ENCODE measurements around the gene NPAS2. TPM values are rescaled to one million over a fixed set of nuclear protein-coding genes. Genes with fewer than 3 reads are reported as not detected.

The NPAS2 gene
- polyA plus RNA-seq, 1 donor (not counting 4 experiments of a cell fraction or from before 2014, with no cell fraction given): 17.7 TPM

GRCh38 chr2:100990166-100990565, 170.2 kb downstream of the NPAS2 start:
- FAIRE-seq (no peak), DNase-seq (ENCODE audit: low read depth, low spot score) (no peak)
- Histone ChIP-seq H3K4me2 (ENCODE audit: control insufficient read depth, extremely low read depth, insufficient read depth, low read depth, low read length) (no peak overlapping the region), H3K9me1 (ENCODE audit: control insufficient read depth, extremely low read depth, insufficient read depth, low read length) (no peaks in the 10 kb centered on the region), H3K9me3 (ENCODE audit: control insufficient read depth, low read depth, low read length) (no peaks in the 10 kb centered on the region), H3K4me1 (ENCODE audit: control insufficient read depth, extremely low read depth, insufficient read depth, low read length) (no peaks in the 10 kb centered on the region), H3K4me3 (ENCODE audit: control insufficient read depth in 2 of 3, extremely low read depth in 1 of 3, insufficient read depth in 2 of 3, low read depth in 1 of 3, low read length in 3 of 3) (no peak overlapping the region), H3K9ac (ENCODE audit: control insufficient read depth, extremely low read depth, insufficient read depth, low read length) (no peak overlapping the region), H4K20me1 (ENCODE audit: control insufficient read depth, extremely low read depth, insufficient read depth, low read length) (no peaks in the 10 kb centered on the region), H3K27me3 (ENCODE audit: control insufficient read depth, extremely low read depth, insufficient read depth, low read length) (no peaks in the 10 kb centered on the region), H2AFZ (ENCODE audit: control insufficient read depth, low read length) (no peak overlapping the region), H3K79me2 (ENCODE audit: control insufficient read depth, insufficient read depth, low read length) (no peaks in the 10 kb centered on the region), H3K27ac (ENCODE audit: control insufficient read depth, insufficient read depth, low read length) (no peak overlapping the region), H3K36me3 (ENCODE audit: control insufficient read depth in 2 of 2, extremely low read depth in 1 of 2, insufficient read depth in 2 of 2, low read length in 2 of 2) (peaks cover 2 to 39% of the 10 kb centered on the region in 2 experiments)
- dilution Hi-C loops (cut with MboI; ENCODE audit: extremely low pct_ligation_motif_present, low sequenced_read_pairs): no loop called here
- TF ChIP-seq, protein P1, sequence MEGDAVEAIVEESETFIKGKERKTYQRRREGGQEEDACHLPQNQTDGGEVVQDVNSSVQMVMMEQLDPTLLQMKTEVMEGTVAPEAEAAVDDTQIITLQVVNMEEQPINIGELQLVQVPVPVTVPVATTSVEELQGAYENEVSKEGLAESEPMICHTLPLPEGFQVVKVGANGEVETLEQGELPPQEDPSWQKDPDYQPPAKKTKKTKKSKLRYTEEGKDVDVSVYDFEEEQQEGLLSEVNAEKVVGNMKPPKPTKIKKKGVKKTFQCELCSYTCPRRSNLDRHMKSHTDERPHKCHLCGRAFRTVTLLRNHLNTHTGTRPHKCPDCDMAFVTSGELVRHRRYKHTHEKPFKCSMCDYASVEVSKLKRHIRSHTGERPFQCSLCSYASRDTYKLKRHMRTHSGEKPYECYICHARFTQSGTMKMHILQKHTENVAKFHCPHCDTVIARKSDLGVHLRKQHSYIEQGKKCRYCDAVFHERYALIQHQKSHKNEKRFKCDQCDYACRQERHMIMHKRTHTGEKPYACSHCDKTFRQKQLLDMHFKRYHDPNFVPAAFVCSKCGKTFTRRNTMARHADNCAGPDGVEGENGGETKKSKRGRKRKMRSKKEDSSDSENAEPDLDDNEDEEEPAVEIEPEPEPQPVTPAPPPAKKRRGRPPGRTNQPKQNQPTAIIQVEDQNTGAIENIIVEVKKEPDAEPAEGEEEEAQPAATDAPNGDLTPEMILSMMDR (optimal IDR thresholded peaks at IDR 0.05 in 1 of 3, IDR thresholded peaks at IDR 0.05 in 1 of 3, conservative IDR thresholded peaks at IDR 0.05 in 1 of 3; ENCODE audit: extremely low read depth in 1 of 3, insufficient read depth in 2 of 3, low read length in 3 of 3): no peak
- TF ChIP-seq EZH2 (IDR thresholded peaks at IDR 0.05; ENCODE audit: low read length): no peak

- Histone ChIP-seq H3K9me1 (ENCODE audit: control insufficient read depth, extremely low read depth, insufficient read depth, low read length) (no peaks in the 10 kb centered on the region), H3K4me2 (ENCODE audit: control insufficient read depth, extremely low read depth, insufficient read depth, low read depth, low read length) (no peak overlapping the region), H3K9ac (ENCODE audit: control insufficient read depth, extremely low read depth, insufficient read depth, low read length) (no peak overlapping the region), H3K27me3 (ENCODE audit: control insufficient read depth, extremely low read depth, insufficient read depth, low read length) (no peaks in the 10 kb centered on the region), H3K27ac (ENCODE audit: control insufficient read depth, insufficient read depth, low read length) (no peak overlapping the region), H3K4me1 (ENCODE audit: control insufficient read depth, extremely low read depth, insufficient read depth, low read length) (no peaks in the 10 kb centered on the region), H4K20me1 (ENCODE audit: control insufficient read depth, extremely low read depth, insufficient read depth, low read length) (no peaks in the 10 kb centered on the region), H3K79me2 (ENCODE audit: control insufficient read depth, insufficient read depth, low read length) (no peaks in the 10 kb centered on the region), H3K36me3 (ENCODE audit: control insufficient read depth in 2 of 2, extremely low read depth in 1 of 2, insufficient read depth in 2 of 2, low read length in 2 of 2) (peaks cover 2 to 40% of the 10 kb centered on the region in 2 experiments), H2AFZ (ENCODE audit: control insufficient read depth, low read length) (no peak overlapping the region), H3K4me3 (ENCODE audit: control insufficient read depth in 2 of 3, extremely low read depth in 1 of 3, insufficient read depth in 2 of 3, low read depth in 1 of 3, low read length in 3 of 3) (no peak overlapping the region), H3K9me3 (ENCODE audit: control insufficient read depth, low read depth, low read length) (no peaks in the 10 kb centered on the region)
- dilution Hi-C loops (cut with MboI; ENCODE audit: extremely low pct_ligation_motif_present, low sequenced_read_pairs): no loop called here
- no peak for TF ChIP-seq EZH2 (IDR thresholded peaks at IDR 0.05; ENCODE audit: low read length)
- TF ChIP-seq, protein P1 (optimal IDR thresholded peaks at IDR 0.05 in 1 of 3, IDR thresholded peaks at IDR 0.05 in 1 of 3, conservative IDR thresholded peaks at IDR 0.05 in 1 of 3; ENCODE audit: extremely low read depth in 1 of 3, insufficient read depth in 2 of 3, low read length in 3 of 3): no peak
- FAIRE-seq (no peak), DNase-seq (ENCODE audit: low read depth, low spot score) (no peak)
These were observed 170.9 kb downstream of the NPAS2 start for GRCh38 chr2:100990650-100991403.

Measured in keratinocyte (primary cell).